Lung microvascular endothelial cell (primary cell): Measurements from ENCODE around the gene LILRA5. TPM values are rescaled to one million over a fixed set of nuclear protein-coding genes. Genes with fewer than 3 reads are reported as not detected.
"Not testable (repeated sequence)": the region's sequence is repeated elsewhere in the genome, so short reads cannot be mapped to it uniquely, and the experiment has no call there.

Source experiments
- DNase-seq, 2 donors: peaks; one replicate each; pipeline versions ENCODE4 v3.0.0 to v3.0.0-alpha.2; 2010; ENCODE audit warnings: low read depth in 2 of 2
- total RNA-seq: library from RNA; depleted of rRNA; stranded (reverse); fragments of >200 nt; gene quantifications from 2 replicates; pipeline ENCODE4 v1.2.1, GENCODE V29; 2014

LILRA5 gene
- total RNA-seq, 1 donor from 2014 or later = not detected

GRCh38 chr19:54305141-54305540 lies 7.8 kb downstream of the LILRA5 start:
- DNase-seq = no peak

- DNase-seq = no peak
Measured at GRCh38 chr19:54302257-54302656, 10.7 kb downstream of the LILRA5 start.

- no peak for DNase-seq
Measured at GRCh38 chr19:54299515-54299914, 13.5 kb downstream of the LILRA5 start.

GRCh38 chr19:54299126-54299498 lies 13.9 kb downstream of the LILRA5 start:
- DNase-seq = no peak

GRCh38 chr19:54298357-54299125 lies 14.4 kb downstream of the LILRA5 start:
- DNase-seq = no peak

- peak in 1 of 2 donors; percentile 6 for DNase-seq
Measured at GRCh38 chr19:54297759-54298305, 15.1 kb downstream of the LILRA5 start.

- no peak for DNase-seq
Measured at GRCh38 chr19:54294539-54294938, 18.4 kb downstream of the LILRA5 start.

GRCh38 chr19:54289160-54289559 lies 23.8 kb downstream of the LILRA5 start:
- not testable (repeated sequence) for DNase-seq

- no peak for DNase-seq
Measured at GRCh38 chr19:54287456-54287855, 25.5 kb downstream of the LILRA5 start.

GRCh38 chr19:54286283-54286682 lies 26.7 kb downstream of the LILRA5 start:
- not testable (repeated sequence) for DNase-seq

GRCh38 chr19:54285427-54286056 lies 27.4 kb downstream of the LILRA5 start:
- not testable (repeated sequence) for DNase-seq

- DNase-seq = no peak
Measured at GRCh38 chr19:54282686-54283470, 30.1 kb downstream of the LILRA5 start.

GRCh38 chr19:54281729-54282075 lies 31.3 kb downstream of the LILRA5 start:
- not testable (repeated sequence) for DNase-seq

GRCh38 chr19:54281007-54281728 lies 31.8 kb downstream of the LILRA5 start, which contains the start of gene LILRB2:
Gene LILRB2 (minus strand): TSS chr19:54281110. CDS start chr19:54280496, 614 bp downstream.
- no peak for DNase-seq

- DNase-seq = not testable (repeated sequence)
Measured at GRCh38 chr19:54280441-54280840, 32.5 kb downstream of the LILRA5 start.

GRCh38 chr19:54280025-54280424 lies 32.9 kb downstream of the LILRA5 start:
- not testable (repeated sequence) for DNase-seq

- no peak for DNase-seq
Measured at GRCh38 chr19:54279406-54279962, 33.5 kb downstream of the LILRA5 start.

GRCh38 chr19:54278571-54279195 lies 34.3 kb downstream of the LILRA5 start:
- DNase-seq = not testable (repeated sequence)

GRCh38 chr19:54278056-54278455 lies 34.9 kb downstream of the LILRA5 start:
- DNase-seq = not testable (repeated sequence)

GRCh38 chr19:54277111-54277615 lies 35.8 kb downstream of the LILRA5 start:
- not testable (repeated sequence) for DNase-seq
